NCI-H2196 (cell line): Measurements from ENCODE around the gene BRMS1.
"Not testable (repeated sequence)": the region's sequence is repeated elsewhere in the genome, so short reads cannot be mapped to it uniquely, and the experiment has no call there.

ENCODE experiments used
- DNase-seq: peaks from one replicate; lab custom pipeline; 2025; ENCODE audit not compliant: unreplicated experiment; lab: John Stamatoyannopoulos, UW

The BRMS1 gene

GRCh38 chr11:66311965-66312548, 32.8 kb downstream of the BRMS1 start:
- peak; percentile 97 for DNase-seq

- no peak for DNase-seq
These were observed 33.4 kb downstream of the BRMS1 start for GRCh38 chr11:66311470-66311964.

DNA sequence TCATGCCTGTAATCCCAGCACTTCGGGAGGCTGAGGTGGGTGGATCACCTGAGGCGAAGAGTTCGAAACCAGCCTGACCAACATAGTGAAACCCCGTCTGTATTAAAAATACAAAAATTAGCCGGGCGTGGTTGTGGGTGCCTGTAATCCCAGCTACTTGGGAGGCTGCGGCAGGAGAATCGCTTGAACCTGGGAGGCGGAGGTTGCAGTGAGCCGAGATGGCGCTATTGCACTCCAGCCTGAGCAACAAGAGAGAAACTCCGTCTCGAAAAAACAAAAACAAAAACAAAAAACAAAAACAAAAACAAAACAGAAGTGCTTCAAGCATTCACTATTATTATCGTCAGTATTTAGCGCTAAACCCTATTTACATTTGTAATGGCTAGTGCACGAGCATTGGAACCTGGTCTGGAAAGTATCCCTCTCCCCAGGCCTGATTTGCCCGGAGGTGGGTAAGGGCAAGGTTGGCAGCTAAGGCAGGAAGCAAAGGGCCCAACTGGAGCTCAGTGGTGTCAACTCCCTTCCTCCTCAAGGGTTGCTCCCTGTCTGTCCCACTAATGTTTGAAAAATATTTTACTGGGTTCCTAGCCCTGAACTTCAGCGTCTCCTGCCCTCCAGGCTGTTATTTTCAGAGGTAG, 34.0 kb downstream of the BRMS1 start:
- not testable (repeated sequence) for DNase-seq

GRCh38 chr11:66310324-66310723, 34.6 kb downstream of the BRMS1 start:
- DNase-seq, result no peak

- DNase-seq, result no peak
These were observed 35.4 kb downstream of the BRMS1 start for GRCh38 chr11:66309475-66309874.

DNA sequence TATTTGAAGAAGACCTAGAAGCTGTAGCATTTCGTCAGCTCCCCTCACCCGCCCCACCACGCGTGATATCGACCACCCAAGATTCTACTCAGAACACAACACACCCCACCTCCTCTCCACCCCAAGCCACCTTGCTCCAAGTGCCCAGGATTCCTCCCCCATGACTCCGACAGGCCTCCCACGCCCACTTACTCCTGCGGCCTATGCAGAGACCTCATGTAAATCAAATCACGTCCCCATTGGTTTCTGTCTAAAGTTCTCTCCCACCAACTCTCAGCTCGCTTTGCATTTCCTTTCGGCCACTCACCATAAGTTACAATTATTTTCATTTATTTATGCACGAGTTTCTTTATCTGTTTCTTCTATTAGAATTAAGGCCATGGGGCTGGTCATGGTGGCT, 42.2 kb downstream of the BRMS1 start:
- no peak for DNase-seq

DNA sequence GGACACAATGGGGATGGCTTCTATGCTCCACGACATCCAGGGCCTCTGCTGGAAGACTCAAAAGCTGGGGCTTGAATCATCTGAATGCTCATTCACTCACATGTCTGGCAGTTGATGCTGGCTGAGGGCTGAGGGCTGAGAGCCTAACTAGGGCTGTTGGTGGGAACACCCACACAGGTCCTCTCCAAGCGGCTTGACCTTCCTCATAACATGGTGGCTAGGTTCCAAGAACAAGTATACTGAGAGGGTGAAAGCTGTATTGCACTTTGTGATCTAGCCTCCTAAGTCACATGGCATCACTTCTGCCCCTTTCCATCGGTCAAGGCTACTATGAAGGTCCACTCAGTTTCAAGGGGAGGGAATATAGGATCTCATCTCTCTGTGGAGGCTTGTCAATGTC, 45.7 kb downstream of the BRMS1 start:
- no peak for DNase-seq

GRCh38 chr11:66297610-66298009, 47.3 kb downstream of the BRMS1 start:
- DNase-seq, result no peak

GRCh38 chr11:66294626-66295620, 50.0 kb downstream of the BRMS1 start:
- DNase-seq, result no peak

- DNase-seq, result no peak
These were observed 50.9 kb downstream of the BRMS1 start for GRCh38 chr11:66293777-66294625.

DNA sequence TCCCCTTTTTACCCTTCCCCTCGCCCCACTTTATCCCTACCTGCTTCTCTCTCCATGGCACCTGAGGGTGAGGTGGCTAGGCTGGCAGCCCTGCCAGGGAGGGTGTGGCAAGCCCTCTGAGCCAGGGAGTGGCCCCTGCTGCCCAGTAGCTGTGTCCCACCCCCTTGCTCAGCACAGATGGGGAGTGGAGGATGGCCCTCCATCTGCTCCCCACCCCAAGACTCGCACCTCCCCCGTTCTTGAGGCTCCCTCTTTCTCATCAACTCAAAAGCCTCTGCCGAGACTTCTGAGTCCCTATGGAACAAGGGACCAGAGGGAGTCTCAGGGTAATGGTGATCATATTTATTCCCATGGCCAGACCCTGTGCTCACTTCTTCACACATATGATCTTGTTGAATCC, 51.6 kb downstream of the BRMS1 start:
- DNase-seq, result no peak

DNA sequence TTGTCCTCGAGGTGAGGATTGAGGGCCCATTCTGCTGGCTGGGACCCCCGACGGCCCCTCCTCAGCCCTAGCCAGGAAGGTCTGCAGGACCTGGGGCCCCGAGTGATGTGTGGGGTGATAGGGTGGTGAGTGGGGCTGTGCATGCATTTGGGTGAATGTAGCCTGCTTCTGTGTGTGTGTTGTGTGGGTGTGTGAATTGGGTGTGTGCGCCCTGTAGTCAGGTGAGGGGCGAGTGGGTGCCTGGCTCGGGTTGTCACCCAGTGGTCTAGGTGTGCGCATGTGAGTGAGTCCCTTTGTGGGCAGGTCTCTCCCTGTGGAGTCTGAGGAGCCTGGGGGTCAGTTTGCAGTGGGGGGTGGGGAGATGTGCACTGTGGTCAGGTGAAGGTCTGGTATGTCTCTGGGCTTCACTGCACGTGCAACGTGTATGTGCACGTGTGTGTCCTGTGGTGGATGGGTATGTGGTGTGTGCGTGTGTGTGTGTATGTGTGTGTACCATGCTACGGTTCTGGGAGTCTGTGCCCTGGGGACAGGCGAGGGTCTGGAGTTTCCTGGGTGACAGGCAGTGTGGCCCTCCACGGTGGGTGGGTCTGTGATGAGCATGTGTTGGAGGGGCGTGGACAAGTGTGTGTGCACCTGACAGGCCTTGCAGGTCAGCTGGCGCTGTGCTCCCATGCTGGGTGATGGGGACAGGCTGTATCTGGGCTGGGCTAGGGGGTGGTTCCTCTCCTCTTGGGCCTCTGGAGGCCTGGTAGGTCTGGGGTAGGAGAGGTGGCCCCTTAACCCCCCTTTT, 52.2 kb downstream of the BRMS1 start:
- no peak for DNase-seq

DNA sequence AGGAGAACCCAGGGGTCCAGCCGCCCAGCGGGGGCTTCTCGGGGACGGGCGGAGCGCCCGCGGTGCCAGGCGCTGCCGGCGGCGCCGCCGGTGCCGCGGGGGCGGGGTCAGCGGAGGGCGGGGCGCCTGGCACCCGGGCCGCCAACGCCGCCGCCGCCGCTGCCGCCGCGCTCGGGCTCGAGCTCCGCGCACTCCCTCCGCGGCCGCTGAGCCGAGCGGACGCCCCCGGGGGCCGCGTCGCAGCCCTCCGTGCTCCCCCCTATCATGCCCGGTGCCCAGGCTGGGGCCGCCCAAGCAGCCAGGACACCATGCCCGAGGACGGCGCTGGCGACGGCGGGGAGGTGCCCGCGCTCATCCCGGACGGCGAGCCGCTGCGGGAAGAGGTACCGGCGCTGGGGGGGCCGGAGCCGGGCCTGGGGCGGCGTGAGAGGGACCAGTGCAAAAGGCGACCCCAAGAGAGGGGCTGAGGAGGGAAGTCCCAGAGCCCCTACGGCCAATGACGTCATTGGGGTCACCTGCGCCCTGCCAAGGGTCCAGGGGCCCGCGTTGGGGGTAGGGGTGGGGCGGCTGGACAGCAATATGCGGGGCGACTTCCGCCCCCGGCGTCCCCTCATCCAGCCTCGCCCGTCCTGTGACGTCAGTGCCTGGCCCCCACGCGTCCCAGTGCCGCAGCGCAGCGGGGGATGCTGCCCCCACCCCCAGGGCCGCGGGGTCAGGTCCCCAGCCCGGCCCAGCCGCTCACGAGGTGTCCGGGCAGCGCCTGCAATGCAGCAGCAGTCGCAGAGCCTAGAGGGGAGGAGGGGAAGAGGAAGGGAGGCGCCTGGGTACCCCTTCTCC, 53.0 kb downstream of the BRMS1 start, which contains the start of gene TMEM151A:
TMEM151A (plus strand) TSS at position 189 of the 837 bp plus-strand sequence; CDS start at position 309, 120 bp downstream.
- DNase-seq, result peak; percentile 53

- no peak for DNase-seq
These were observed 53.6 kb downstream of the BRMS1 start for GRCh38 chr11:66291303-66291705.

- DNase-seq, result no peak
These were observed 54.6 kb downstream of the BRMS1 start for GRCh38 chr11:66290330-66290621.

DNA sequence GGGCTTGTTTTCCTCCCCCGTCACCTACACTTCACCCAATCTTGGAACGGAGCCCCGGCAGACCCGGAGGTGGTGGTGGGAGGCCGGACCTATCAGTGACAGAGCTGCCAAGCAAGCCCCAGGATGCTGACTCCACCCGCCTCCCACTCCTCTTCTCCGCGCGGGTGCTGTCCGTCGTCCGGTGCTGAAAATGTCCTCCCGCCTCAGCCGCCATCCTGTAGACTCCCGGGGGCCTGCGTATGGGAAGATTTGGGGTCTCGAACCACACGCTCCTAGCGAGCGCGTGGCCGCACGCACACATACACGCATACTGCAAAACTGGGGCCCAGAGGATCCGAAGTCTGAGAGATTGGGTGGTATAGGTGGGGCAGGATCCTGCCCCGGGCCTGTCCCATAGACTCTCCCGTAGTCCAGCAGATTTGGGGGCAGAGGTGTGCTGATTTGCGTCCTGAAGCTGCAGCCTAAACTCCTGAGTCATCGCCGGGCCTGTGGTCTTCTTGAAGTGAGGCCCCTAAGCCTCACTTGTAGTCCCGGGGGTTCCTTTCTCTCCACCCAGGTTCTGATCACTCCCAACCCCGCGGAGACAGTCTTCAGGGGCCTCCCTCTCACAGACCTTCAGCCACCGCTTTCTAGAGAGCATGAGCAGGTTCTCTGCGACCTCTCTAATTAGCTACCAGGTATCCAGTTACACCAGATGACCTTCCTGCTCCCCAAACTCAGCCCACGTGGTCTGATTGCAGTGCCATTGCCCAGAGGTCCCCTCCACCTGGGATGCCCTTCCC, 55.2 kb downstream of the BRMS1 start:
- no peak for DNase-seq

GRCh38 chr11:66288671-66289547, 56.0 kb downstream of the BRMS1 start, which contains the start of gene YIF1A:
Gene YIF1A, minus strand, starts transcription at chr11:66289143. Its CDS starts 158 bp downstream, at chr11:66288985.
- DNase-seq, result peak; percentile 98
